ENCODE measurements around the gene CHRNB1.
A peak's percentile ranks its signal among the peaks of the same experiment; 100 is the strongest.

The CHRNB1 gene

GRCh38 chr17:7444682-7445618, at the start of gene CHRNB1:
CHRNB1 (plus strand) TSS chr17:7445061; CDS start chr17:7445128, 67 bp downstream.
- DNase-seq, result peak; percentile 26

- DNase-seq, result no peak
These were observed 48.7 kb upstream of the CHRNB1 start for GRCh38 chr17:7396147-7396546.

- DNase-seq, result no peak
These were observed 46.2 kb upstream of the CHRNB1 start for GRCh38 chr17:7398612-7399011.

- DNase-seq, result peak; percentile 41
These were observed 41.7 kb upstream of the CHRNB1 start for GRCh38 chr17:7403043-7403726.

- DNase-seq, result no peak
These were observed 41.2 kb upstream of the CHRNB1 start for GRCh38 chr17:7403727-7403976.

GRCh38 chr17:7403977-7404736, 40.7 kb upstream of the CHRNB1 start, which contains the start of gene TMEM256:
TMEM256 (minus strand) TSS chr17:7404097; CDS start chr17:7404084, 13 bp downstream.
- peak; percentile 97 for DNase-seq

- peak; percentile 74 for DNase-seq
These were observed 40.0 kb upstream of the CHRNB1 start for GRCh38 chr17:7404737-7405349.

- no peak for DNase-seq
These were observed 39.3 kb upstream of the CHRNB1 start for GRCh38 chr17:7405350-7406234.

GRCh38 chr17:7406235-7406825, 38.5 kb upstream of the CHRNB1 start:
- DNase-seq, result no peak

GRCh38 chr17:7407082-7407481, 37.8 kb upstream of the CHRNB1 start:
- DNase-seq, result no peak

- DNase-seq, result no peak
These were observed 37.2 kb upstream of the CHRNB1 start, which contains the start of gene NLGN2 for GRCh38 chr17:7407485-7408251. NLGN2 (plus strand) TSS chr17:7407845; CDS start chr17:7408256, 411 bp downstream.

GRCh38 chr17:7408252-7408727, 36.6 kb upstream of the CHRNB1 start:
- peak; percentile 30 for DNase-seq

- DNase-seq, result no peak
These were observed 36.0 kb upstream of the CHRNB1 start for GRCh38 chr17:7408863-7409262.

- DNase-seq, result no peak
These were observed 35.1 kb upstream of the CHRNB1 start for GRCh38 chr17:7409716-7410115.

GRCh38 chr17:7410634-7411426, 34.0 kb upstream of the CHRNB1 start:
- no peak for DNase-seq

GRCh38 chr17:7411427-7411750, 33.5 kb upstream of the CHRNB1 start:
- no peak for DNase-seq

GRCh38 chr17:7413346-7413985, 31.4 kb upstream of the CHRNB1 start:
- no peak for DNase-seq

- no peak for DNase-seq
These were observed 30.0 kb upstream of the CHRNB1 start for GRCh38 chr17:7414837-7415236.

GRCh38 chr17:7415784-7416183, 29.1 kb upstream of the CHRNB1 start:
- no peak for DNase-seq

All from stimulated activated CD4-positive, alpha-beta T cell treated with anti-CD3 and anti-CD28 coated beads, Interleukin-15, amount 100 ng/mL, for 24 hours (primary cell).